Smooth muscle cell (in vitro differentiated cells): ENCODE data around the gene RNASE11. TPM values are rescaled to one million over a fixed set of nuclear protein-coding genes. Genes with fewer than 3 reads are reported as not detected.
A peak's percentile ranks its signal among the peaks of the same experiment; 100 is the strongest.

Experiments used
- DNase-seq: peaks from one replicate; lab custom pipeline; 2025; ENCODE audit not compliant: unreplicated experiment; lab: John Stamatoyannopoulos, UW
- H2AFZ ChIP-seq: fragments of 200-600 bp; sonication (generic); 2 replicates; pipeline ENCODE4 v1.6.0; 2016; ENCODE audit warnings: antibody characterized with exemption, low read depth, mild to moderate bottlenecking
- H3F3A ChIP-seq: fragments of 200-600 bp; sonication (generic); 2 replicates; pipeline ENCODE4 v1.6.0; 2017; ENCODE audit warnings: antibody characterized with exemption, low read depth
- H3K27ac ChIP-seq: fragments of 200-600 bp; sonication (generic); 2 replicates; pipeline ENCODE4 v1.5.1; 2016; ENCODE audit warnings: low read depth, mild to moderate bottlenecking
- H3K27me3 ChIP-seq: fragments of 200-600 bp; sonication (generic); 2 replicates; pipeline ENCODE4 v1.6.1; 2016; ENCODE audit warnings: low read depth, mild to moderate bottlenecking
- H3K36me3 ChIP-seq: fragments of 200-600 bp; sonication (generic); 2 replicates; pipeline ENCODE4 v1.5.1; 2016; ENCODE audit warnings: low read depth
- H3K4me1 ChIP-seq: fragments of 200-600 bp; sonication (generic); 2 replicates; pipeline ENCODE4 v1.5.1; 2016; ENCODE audit warnings: low read depth
- H3K4me2 ChIP-seq: fragments of 200-600 bp; sonication (generic); 2 replicates; pipeline ENCODE4 v1.6.0; 2016; ENCODE audit warnings: mild to moderate bottlenecking
- H3K4me3 ChIP-seq: fragments of 200-600 bp; sonication (generic); 2 replicates; pipeline ENCODE4 v1.5.1; 2016; ENCODE audit warnings: mild to moderate bottlenecking
- H3K79me2 ChIP-seq: fragments of 200-600 bp; sonication (generic); 2 replicates; pipeline ENCODE4 v1.6.0; 2016; ENCODE audit warnings: low read depth, mild to moderate bottlenecking
- H3K9ac ChIP-seq: fragments of 200-600 bp; sonication (generic); 2 replicates; pipeline ENCODE4 v1.6.0; 2016; ENCODE audit warnings: low read depth
- H3K9me3 ChIP-seq: fragments of 200-600 bp; sonication (generic); replicated peaks from 2 replicates; pipeline ENCODE4 v1.5.1; 2016; ENCODE audit warnings: low read depth
- H4K20me1 ChIP-seq: fragments of 200-600 bp; sonication (generic); 2 replicates; pipeline ENCODE4 v1.6.0; 2016; ENCODE audit warnings: low read depth
- WGBS: methylation state at CpG from one replicate; pipeline ENCODE4 v1.1.7; 2016; ENCODE audit warnings: low lambda C conversion rate; 5-methylcytosine and 5-hydroxymethylcytosine counted together
- polyA plus RNA-seq: library from polyadenylated mRNA; unstranded; fragments of >200 nt; fragmentation: Nextera tagmentation; extraction: Ambion mirVana; gene quantifications from 2 replicates; pipeline ENCODE4 v1.2.1, GENCODE V29; 2016
- total RNA-seq: library from RNA; depleted of rRNA; stranded (reverse); fragments of >200 nt; gene quantifications from 2 replicates; pipeline ENCODE4 v1.2.3, GENCODE V29; 2014
- TF ChIP-seq, protein P1 (sequence below): fragments of 200-600 bp; sonication (generic); IDR thresholded peaks from 2 replicates; pipeline ENCODE4 v1.5.1; 2017; ENCODE audit warnings: borderline replicate concordance, mild to moderate bottlenecking, antibody characterized with exemption; ENCODE audit not compliant: insufficient read depth, poor library complexity, severe bottlenecking

Gene RNASE11
- total and polyA plus RNA-seq, 2 experiments from 2014 or later: not detected

DNA sequence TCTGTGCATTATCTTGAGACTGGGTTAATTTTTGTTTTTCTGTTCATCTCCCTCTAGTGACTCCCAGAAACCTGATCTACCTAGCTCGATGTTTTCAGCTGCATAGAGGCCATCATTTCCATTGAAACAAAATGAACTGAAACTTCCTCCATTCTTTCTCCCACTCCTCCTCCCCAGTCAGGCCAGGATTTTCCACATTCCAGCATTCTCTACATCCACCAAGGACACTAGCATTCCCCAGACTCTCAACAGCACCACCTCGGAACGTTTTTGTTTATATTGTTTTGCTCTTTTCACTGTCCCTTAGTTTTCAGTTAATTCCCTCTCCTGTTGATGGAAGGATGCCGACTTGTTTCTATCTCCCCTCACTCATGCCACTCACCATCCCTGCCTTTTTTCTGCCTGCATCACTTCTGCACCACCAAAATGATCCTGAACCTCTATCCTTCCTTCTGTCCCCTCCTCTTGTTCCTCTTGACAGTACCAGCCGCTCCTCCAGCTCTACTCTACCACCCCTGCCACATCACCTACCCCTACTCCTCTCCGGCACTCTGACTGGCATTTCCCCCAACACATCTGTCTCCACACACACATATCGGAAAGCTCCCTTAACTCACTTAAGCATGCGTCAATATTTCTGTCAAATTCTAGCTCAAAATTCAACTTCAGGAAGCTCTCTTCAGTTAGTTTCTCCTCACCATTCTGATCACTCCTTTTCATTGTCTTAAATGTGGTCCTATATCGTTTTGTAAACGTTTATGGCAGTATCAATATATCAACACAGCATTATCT, 40.5 kb upstream of the RNASE11 start:
- H4K20me1 ChIP-seq: no peaks in the 10 kb centered on the region
- H3K4me3 ChIP-seq: no peak overlapping the region
- no peak overlapping the region for H2AFZ ChIP-seq
- H3K27me3 ChIP-seq: peaks cover 18% of the 10 kb centered on the region
- H3F3A ChIP-seq: peaks cover 10% of the 10 kb centered on the region
- no peaks in the 10 kb centered on the region for H3K9me3 ChIP-seq
- H3K36me3 ChIP-seq: no peaks in the 10 kb centered on the region
- TF ChIP-seq, protein P1, sequence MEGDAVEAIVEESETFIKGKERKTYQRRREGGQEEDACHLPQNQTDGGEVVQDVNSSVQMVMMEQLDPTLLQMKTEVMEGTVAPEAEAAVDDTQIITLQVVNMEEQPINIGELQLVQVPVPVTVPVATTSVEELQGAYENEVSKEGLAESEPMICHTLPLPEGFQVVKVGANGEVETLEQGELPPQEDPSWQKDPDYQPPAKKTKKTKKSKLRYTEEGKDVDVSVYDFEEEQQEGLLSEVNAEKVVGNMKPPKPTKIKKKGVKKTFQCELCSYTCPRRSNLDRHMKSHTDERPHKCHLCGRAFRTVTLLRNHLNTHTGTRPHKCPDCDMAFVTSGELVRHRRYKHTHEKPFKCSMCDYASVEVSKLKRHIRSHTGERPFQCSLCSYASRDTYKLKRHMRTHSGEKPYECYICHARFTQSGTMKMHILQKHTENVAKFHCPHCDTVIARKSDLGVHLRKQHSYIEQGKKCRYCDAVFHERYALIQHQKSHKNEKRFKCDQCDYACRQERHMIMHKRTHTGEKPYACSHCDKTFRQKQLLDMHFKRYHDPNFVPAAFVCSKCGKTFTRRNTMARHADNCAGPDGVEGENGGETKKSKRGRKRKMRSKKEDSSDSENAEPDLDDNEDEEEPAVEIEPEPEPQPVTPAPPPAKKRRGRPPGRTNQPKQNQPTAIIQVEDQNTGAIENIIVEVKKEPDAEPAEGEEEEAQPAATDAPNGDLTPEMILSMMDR: no peak
- H3K9ac ChIP-seq: no peak overlapping the region
- no peak overlapping the region for H3K27ac ChIP-seq
- peak overlapping the region; percentile 27 for H3K4me2 ChIP-seq
- 37% methylated on average over 10 of the region's 10 CpGs for WGBS
- H3K79me2 ChIP-seq: no peaks in the 10 kb centered on the region
- peaks cover 23% of the 10 kb centered on the region for H3K4me1 ChIP-seq
- no peak for DNase-seq

DNA sequence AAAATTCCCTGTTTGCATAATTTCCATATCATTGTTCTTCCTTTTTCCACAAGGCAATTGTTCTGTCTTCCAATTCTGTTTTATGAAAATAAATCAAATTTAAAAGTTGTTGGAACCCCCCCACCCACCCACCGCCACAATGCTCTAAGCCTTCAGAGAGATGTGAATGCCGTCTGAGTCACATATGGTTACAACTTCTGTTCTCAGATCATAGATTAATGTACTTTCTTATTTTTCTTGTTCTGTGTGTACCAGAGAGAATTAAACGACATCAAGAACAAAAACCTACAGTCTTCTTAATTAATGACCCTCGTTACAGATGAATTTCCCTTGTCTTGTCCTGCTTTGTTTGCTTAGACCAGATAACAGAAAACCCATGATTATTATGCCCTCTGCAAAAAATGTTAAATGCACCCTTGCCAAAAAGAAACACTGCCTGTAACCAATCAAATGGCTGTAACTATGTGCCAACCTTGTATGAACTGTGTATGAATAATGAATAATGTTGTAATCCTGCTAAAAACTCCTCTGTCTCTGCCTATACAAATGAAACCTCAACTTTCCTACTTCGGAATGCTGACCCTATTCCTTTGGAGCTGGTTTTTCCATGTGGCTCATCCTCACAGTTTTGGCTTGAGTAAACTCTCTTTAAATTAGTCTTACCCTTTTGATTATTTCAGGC, 39.7 kb upstream of the RNASE11 start:
- DNase-seq: no peak
- H3K36me3 ChIP-seq: no peaks in the 10 kb centered on the region
- H2AFZ ChIP-seq: no peak overlapping the region
- peaks cover 9% of the 10 kb centered on the region for H3F3A ChIP-seq
- TF ChIP-seq, protein P1: no peak
- H4K20me1 ChIP-seq: no peaks in the 10 kb centered on the region
- WGBS: 57% methylated on average over 5 of the region's 5 CpGs
- H3K4me3 ChIP-seq: no peak overlapping the region
- peaks cover 18% of the 10 kb centered on the region for H3K27me3 ChIP-seq
- peaks cover 23% of the 10 kb centered on the region for H3K4me1 ChIP-seq
- no peaks in the 10 kb centered on the region for H3K9me3 ChIP-seq
- no peak overlapping the region for H3K27ac ChIP-seq
- H3K9ac ChIP-seq: no peak overlapping the region
- H3K79me2 ChIP-seq: no peaks in the 10 kb centered on the region
- H3K4me2 ChIP-seq: peak overlapping the region; percentile 85

DNA sequence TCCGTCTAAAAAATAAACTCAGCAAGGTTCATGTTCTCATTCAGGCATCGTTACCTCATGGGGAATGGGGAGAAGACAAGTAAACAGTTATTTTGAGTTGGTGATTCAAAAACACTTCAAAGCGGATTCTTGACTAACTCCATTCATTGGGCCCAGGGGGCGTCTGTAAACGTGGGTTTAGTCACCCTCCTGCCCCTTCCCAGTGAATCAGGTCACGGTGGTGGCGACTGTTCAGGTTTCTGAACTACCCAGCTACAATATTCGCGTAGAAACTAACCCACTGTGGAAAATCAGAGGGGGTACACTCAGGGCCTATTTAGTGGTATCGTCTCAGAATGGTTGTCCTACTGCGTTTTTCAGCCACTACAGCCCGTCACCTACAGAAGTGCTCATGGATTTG, 38.5 kb upstream of the RNASE11 start:
- TF ChIP-seq, protein P1: no peak
- DNase-seq: no peak
- no peak overlapping the region for H2AFZ ChIP-seq
- H3K79me2 ChIP-seq: no peaks in the 10 kb centered on the region
- H3F3A ChIP-seq: peaks cover 5% of the 10 kb centered on the region
- no peak overlapping the region for H3K27ac ChIP-seq
- H4K20me1 ChIP-seq: no peaks in the 10 kb centered on the region
- H3K9me3 ChIP-seq: no peaks in the 10 kb centered on the region
- H3K36me3 ChIP-seq: no peaks in the 10 kb centered on the region
- peaks cover 15% of the 10 kb centered on the region for H3K4me1 ChIP-seq
- WGBS: 14% methylated on average over 12 of the region's 12 CpGs
- no peak overlapping the region for H3K9ac ChIP-seq
- peak overlapping the region; percentile 68 for H3K4me3 ChIP-seq
- H3K4me2 ChIP-seq: peak overlapping the region; percentile 85
- peaks cover 18% of the 10 kb centered on the region for H3K27me3 ChIP-seq
